GM18511 (cell line): ENCODE data around the gene ALDH3A2.

Experiments used
- ATAC-seq: cut with Tn5 transposase; IDR thresholded peaks from one replicate; pipeline ENCODE4 v1.9.1; 2021; ENCODE audit warnings: mild to moderate bottlenecking, moderate library complexity; ENCODE audit not compliant: unreplicated experiment

Gene ALDH3A2

GRCh38 chr17:19648475-19649273 is at the start of gene ALDH3A2:
ALDH3A2 (plus strand) TSS chr17:19648751; CDS start chr17:19648972, 221 bp downstream.
- peak; percentile 91 for ATAC-seq

GRCh38 chr17:19610311-19610710 is 38.2 kb upstream of the ALDH3A2 start:
- no peak for ATAC-seq

- no peak for ATAC-seq
Measured at GRCh38 chr17:19610879-19611278, 37.7 kb upstream of the ALDH3A2 start.

- ATAC-seq, result no peak
Measured at GRCh38 chr17:19613979-19614378, 34.6 kb upstream of the ALDH3A2 start.

GRCh38 chr17:19614900-19615299 is 33.7 kb upstream of the ALDH3A2 start:
- ATAC-seq, result no peak

GRCh38 chr17:19618015-19618414 is 30.5 kb upstream of the ALDH3A2 start:
- ATAC-seq, result no peak

GRCh38 chr17:19619705-19620325 is 28.7 kb upstream of the ALDH3A2 start:
- ATAC-seq, result no peak

- no peak for ATAC-seq
Measured at GRCh38 chr17:19621697-19622096, 26.9 kb upstream of the ALDH3A2 start.

GRCh38 chr17:19626079-19626478 is 22.5 kb upstream of the ALDH3A2 start:
- ATAC-seq, result no peak

- no peak for ATAC-seq
Measured at GRCh38 chr17:19629449-19629848, 19.1 kb upstream of the ALDH3A2 start.

- ATAC-seq, result no peak
Measured at GRCh38 chr17:19630035-19630434, 18.5 kb upstream of the ALDH3A2 start.

- ATAC-seq, result no peak
Measured at GRCh38 chr17:19630661-19631060, 17.9 kb upstream of the ALDH3A2 start.

GRCh38 chr17:19631905-19632304 is 16.6 kb upstream of the ALDH3A2 start:
- no peak for ATAC-seq

- no peak for ATAC-seq
Measured at GRCh38 chr17:19641687-19642372, 6.7 kb upstream of the ALDH3A2 start.

GRCh38 chr17:19642373-19642893 is 6.1 kb upstream of the ALDH3A2 start:
- no peak for ATAC-seq

GRCh38 chr17:19644493-19645210 is 3.9 kb upstream of the ALDH3A2 start:
- no peak for ATAC-seq

- ATAC-seq, result no peak
Measured at GRCh38 chr17:19645734-19646201, 2.8 kb upstream of the ALDH3A2 start.

- no peak for ATAC-seq
Measured at GRCh38 chr17:19646788-19647696, 1.5 kb upstream of the ALDH3A2 start.

- peak; percentile 42 for ATAC-seq
Measured at GRCh38 chr17:19647697-19648474, 665 bp upstream of the ALDH3A2 start.
